Mesothelial cell of epicardium (in vitro differentiated cells): Measurements from ENCODE around the gene KDM5A. TPM values are rescaled to one million over a fixed set of nuclear protein-coding genes. Genes with fewer than 3 reads are reported as not detected.
"Not testable (repeated sequence)": the region's sequence is repeated elsewhere in the genome, so short reads cannot be mapped to it uniquely, and the experiment has no call there.

Experiments
- DNase-seq, 2 experiments: peaks; one replicate each; pipeline ENCODE4 v3.0.0; 2021; ENCODE audit warnings: low spot score in 2 of 2; ENCODE audit not compliant: unreplicated experiment in 2 of 2
- H3K27ac Mint-ChIP-seq: 2 replicates; pipeline ENCODE4 v1.8.0; 2021; ENCODE audit warnings: mixed read lengths
- H3K27me3 Mint-ChIP-seq: 2 replicates; pipeline ENCODE4 v1.8.0; 2021; ENCODE audit warnings: low read depth, mixed read lengths
- H3K36me3 Mint-ChIP-seq: 2 replicates; pipeline ENCODE4 v1.8.0; 2021; ENCODE audit warnings: mixed read lengths
- H3K4me1 Mint-ChIP-seq: 2 replicates; pipeline ENCODE4 v1.8.0; 2021; ENCODE audit warnings: mixed read lengths
- H3K4me3 Mint-ChIP-seq: 2 replicates; pipeline ENCODE4 v1.8.0; 2021; ENCODE audit warnings: mild to moderate bottlenecking, moderate library complexity, mixed read lengths
- H3K9me3 Mint-ChIP-seq: 2 replicates; pipeline ENCODE4 v1.8.0; 2021; ENCODE audit warnings: mixed read lengths
- CTCF ChIP-seq: fragments of 200-600 bp; sonication (generic); IDR thresholded peaks from one replicate; pipeline ENCODE4 v1.5.0; 2021; ENCODE audit warnings: antibody characterized with exemption; ENCODE audit not compliant: unreplicated experiment
- total RNA-seq: library from RNA; stranded (reverse); gene quantifications from 3 replicates; pipeline ENCODE4 v1.2.1, GENCODE V29; 2021

KDM5A gene
- total RNA-seq, 1 donor from 2014 or later, result 96.2 TPM

DNA sequence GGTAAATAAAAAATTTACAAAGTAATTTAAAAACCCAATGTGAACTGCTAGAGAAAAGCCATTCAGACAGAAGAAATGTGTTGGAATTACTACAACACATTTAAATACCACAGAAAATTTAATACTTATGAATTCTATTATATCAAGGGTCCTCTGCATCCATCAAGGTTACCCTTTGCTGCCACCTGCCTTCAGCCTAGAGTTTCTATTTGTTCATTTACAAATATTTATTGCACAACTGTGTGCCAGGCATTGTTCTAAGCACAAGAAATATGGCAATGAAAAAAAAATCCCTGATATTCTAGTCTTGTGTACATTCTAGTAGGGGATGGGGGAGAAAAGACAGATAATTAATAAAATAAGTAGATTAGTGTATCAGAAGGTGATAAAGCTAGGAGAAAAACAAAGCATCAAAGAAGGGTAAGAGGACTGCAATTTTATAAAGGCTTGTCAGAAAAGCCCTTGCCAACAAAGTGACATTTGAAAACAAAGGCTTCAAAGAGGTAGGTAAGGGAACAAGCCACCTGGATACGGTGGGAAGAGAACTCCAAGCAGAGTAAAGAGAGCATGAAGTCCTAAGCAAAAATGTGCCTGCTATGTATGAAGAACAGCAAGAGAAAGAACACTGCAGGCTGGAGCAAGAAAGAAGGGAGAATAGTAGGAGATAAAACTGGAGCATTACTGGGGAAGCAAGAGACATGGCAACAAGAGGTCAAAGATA is 67.4 kb downstream of the KDM5A start:
- Mint-ChIP-seq H3K4me3 (no peak overlapping the region), H3K27ac (peak overlapping the region; percentile 4), H3K4me1 (no peaks in the 10 kb centered on the region), H3K36me3 (peaks cover 57% of the 10 kb centered on the region), H3K27me3 (no peaks in the 10 kb centered on the region), H3K9me3 (no peaks in the 10 kb centered on the region)
- no peak for DNase-seq
- TF ChIP-seq CTCF, result no peak

GRCh38 chr12:318759-319515 is 70.2 kb downstream of the KDM5A start:
- H3K4me3 Mint-ChIP-seq, result no peak overlapping the region
- TF ChIP-seq CTCF, result no peak
- no peaks in the 10 kb centered on the region for H3K27me3 Mint-ChIP-seq
- no peak for DNase-seq
- H3K36me3 Mint-ChIP-seq, result peaks cover 65% of the 10 kb centered on the region
- peaks cover 3% of the 10 kb centered on the region for H3K4me1 Mint-ChIP-seq
- no peaks in the 10 kb centered on the region for H3K9me3 Mint-ChIP-seq
- no peak overlapping the region for H3K27ac Mint-ChIP-seq

- Mint-ChIP-seq H3K4me1 (peaks cover 10% of the 10 kb centered on the region), H3K27me3 (no peaks in the 10 kb centered on the region), H3K4me3 (no peak overlapping the region), H3K9me3 (no peaks in the 10 kb centered on the region), H3K27ac (peak overlapping the region; percentile 86), H3K36me3 (peaks cover 73% of the 10 kb centered on the region)
- TF ChIP-seq CTCF, result no peak
- DNase-seq, result no peak
These were observed 80.6 kb downstream of the KDM5A start for GRCh38 chr12:308511-308910.

DNA sequence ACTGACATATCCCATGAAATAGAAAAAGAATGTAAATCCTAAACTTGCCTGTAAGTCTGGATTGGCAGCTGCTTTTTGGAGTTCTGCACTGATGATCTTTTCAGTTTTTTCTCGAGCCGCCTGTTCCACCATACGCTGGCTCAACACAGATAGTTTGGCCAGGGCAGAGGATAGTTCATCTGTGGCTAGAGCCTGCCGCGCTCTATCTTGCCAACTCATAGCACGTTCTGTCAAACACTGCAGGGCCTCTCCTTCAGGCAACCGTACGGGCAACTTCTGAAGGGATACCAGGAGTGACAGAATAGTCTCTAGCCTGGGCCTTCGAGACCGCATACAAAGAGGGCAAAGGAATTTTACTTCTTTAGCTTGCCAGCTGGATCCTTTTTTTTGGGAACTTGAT is 81.7 kb downstream of the KDM5A start:
- H3K36me3 Mint-ChIP-seq, result peaks cover 78% of the 10 kb centered on the region

GRCh38 chr12:304805-305204 is 84.3 kb downstream of the KDM5A start:
- H3K36me3 Mint-ChIP-seq, result peaks cover 82% of the 10 kb centered on the region
- no peak for DNase-seq
- H3K9me3 Mint-ChIP-seq, result peaks cover 34% of the 10 kb centered on the region
- TF ChIP-seq CTCF, result no peak
- H3K27ac Mint-ChIP-seq, result no peak overlapping the region
- H3K4me3 Mint-ChIP-seq, result no peak overlapping the region
- H3K27me3 Mint-ChIP-seq, result no peaks in the 10 kb centered on the region
- H3K4me1 Mint-ChIP-seq, result peaks cover 10% of the 10 kb centered on the region

More for the DNA sequence above, 81.7 kb downstream of the KDM5A start:
- Mint-ChIP-seq H3K27me3 (no peaks in the 10 kb centered on the region), H3K27ac (no peak overlapping the region), H3K4me3 (no peak overlapping the region), H3K4me1 (peaks cover 10% of the 10 kb centered on the region), H3K9me3 (peaks cover 8% of the 10 kb centered on the region)
- TF ChIP-seq CTCF, result no peak
- no peak for DNase-seq

DNA sequence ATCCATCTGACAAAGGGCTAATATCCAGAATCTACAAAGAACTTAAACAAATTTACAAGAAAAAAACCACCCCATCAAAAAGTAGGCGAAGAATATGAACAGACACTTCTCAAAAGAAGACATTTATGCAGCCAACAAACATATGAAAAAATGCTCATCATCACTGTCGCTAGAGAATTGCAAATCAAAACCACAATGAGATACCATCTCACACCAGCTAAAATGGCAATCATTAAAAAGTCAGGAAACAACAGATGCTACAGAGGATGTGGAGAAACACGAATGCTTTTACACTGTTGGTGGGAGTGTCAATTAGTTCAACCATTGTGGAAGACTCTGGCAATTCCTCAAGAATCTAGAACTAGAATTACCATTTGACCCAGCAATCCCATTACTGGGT is 86.4 kb downstream of the KDM5A start:
- peaks cover 47% of the 10 kb centered on the region for H3K9me3 Mint-ChIP-seq
- H3K4me1 Mint-ChIP-seq, DNase-seq, H3K4me3 Mint-ChIP-seq, H3K27ac Mint-ChIP-seq, H3K27me3 Mint-ChIP-seq: not testable (repeated sequence)
- H3K36me3 Mint-ChIP-seq, result peaks cover 86% of the 10 kb centered on the region

- not testable (repeated sequence) for DNase-seq, H3K27ac Mint-ChIP-seq, H3K4me1 Mint-ChIP-seq, H3K27me3 Mint-ChIP-seq, H3K4me3 Mint-ChIP-seq
- Mint-ChIP-seq H3K9me3 (peaks cover 47% of the 10 kb centered on the region), H3K36me3 (peaks cover 85% of the 10 kb centered on the region)
These were observed 89.0 kb downstream of the KDM5A start for GRCh38 chr12:300166-300565.

DNA sequence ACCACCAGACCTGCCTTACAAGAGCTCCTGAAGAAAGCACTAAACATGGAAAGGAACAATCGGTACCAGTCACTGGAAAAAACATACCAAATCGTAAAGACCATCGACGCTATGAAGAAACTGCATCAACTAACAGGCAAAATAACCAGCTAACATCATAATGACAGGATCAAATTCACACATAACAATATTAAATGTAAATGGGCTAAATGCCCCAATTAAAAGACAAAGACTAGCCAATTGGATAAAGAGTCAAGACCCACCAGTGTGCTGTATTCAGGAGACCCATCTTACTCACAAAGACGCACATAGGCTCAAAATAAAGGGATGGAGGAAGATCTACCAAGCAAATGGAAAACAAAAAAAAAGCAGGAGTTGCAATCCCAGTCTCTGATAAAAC is 89.6 kb downstream of the KDM5A start:
- not testable (repeated sequence) for H3K4me3 Mint-ChIP-seq, H3K27ac Mint-ChIP-seq, DNase-seq, H3K4me1 Mint-ChIP-seq, H3K27me3 Mint-ChIP-seq
- Mint-ChIP-seq H3K36me3 (peaks cover 89% of the 10 kb centered on the region), H3K9me3 (peaks cover 47% of the 10 kb centered on the region)

- H3K27me3 Mint-ChIP-seq, H3K4me3 Mint-ChIP-seq, H3K4me1 Mint-ChIP-seq, DNase-seq: not testable (repeated sequence)
- Mint-ChIP-seq H3K36me3 (peaks cover 87% of the 10 kb centered on the region), H3K27ac (peak overlapping the region; percentile 4), H3K9me3 (peaks cover 46% of the 10 kb centered on the region)
These were observed 91.1 kb downstream of the KDM5A start for GRCh38 chr12:298059-298458.
